ENCODE data around the gene NBEAL2.
"Not testable (repeated sequence)": the region's sequence is repeated elsewhere in the genome, so short reads cannot be mapped to it uniquely, and the experiment has no call there.

Gene NBEAL2

DNA sequence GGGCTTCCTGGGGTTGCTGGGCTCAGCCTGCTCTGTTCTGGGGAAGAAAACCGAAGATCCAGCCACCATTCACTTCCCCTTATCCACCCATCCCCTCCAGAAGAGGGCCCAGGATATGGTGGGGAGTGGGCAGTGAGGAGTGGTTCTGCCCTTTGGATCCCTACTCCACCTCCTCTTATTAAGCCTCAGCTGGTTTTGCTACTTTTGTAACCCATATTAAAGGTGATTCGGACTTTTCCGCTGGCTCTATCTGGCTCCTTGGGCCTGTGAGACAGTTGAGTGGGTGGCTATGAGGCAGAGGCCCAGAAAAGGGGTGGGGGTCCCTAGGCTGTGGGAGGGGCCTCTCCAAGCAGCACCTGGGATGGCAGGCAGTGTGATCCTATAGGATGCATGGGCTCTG is 33.8 kb downstream of the NBEAL2 start:
- no peak for DNase-seq

DNA sequence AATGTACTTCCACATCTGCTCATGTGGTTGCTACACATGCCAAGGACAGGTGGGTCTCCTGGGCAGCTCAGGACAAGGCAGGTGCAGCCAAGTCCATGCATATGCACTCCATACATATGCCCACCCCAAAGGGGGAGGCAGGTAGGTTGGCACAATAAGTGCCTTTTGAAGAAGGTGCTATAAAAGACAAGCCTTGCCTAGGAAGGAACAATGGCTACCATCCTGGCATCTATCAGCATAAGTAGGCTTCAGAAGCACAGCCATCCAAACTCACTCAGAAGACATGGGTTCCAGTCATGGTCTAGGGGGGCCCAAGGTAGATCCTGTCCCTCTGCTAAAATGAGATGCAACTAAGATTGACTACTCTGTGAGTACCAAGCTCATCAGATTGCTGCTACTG is 34.6 kb downstream of the NBEAL2 start:
- DNase-seq = no peak

DNA sequence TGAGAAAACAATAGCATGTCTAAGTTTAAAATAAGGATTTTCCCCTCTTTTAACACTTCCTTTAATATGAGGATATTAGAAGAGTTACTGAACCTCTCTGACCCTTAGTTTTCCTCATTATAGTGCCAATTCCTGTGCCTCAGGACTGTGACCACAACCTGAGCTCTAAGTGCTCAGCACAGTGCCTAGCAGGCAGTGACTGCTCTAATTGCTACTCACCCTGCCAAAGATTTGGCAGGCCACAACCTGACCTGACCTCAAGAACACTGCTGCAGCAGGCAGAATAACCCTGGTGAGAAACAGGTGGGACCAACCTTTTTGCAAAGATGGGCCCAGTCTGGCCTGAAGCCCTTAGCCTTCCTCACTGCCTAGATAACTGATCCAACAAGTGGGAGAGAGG is 35.7 kb downstream of the NBEAL2 start:
- no peak for DNase-seq

DNA sequence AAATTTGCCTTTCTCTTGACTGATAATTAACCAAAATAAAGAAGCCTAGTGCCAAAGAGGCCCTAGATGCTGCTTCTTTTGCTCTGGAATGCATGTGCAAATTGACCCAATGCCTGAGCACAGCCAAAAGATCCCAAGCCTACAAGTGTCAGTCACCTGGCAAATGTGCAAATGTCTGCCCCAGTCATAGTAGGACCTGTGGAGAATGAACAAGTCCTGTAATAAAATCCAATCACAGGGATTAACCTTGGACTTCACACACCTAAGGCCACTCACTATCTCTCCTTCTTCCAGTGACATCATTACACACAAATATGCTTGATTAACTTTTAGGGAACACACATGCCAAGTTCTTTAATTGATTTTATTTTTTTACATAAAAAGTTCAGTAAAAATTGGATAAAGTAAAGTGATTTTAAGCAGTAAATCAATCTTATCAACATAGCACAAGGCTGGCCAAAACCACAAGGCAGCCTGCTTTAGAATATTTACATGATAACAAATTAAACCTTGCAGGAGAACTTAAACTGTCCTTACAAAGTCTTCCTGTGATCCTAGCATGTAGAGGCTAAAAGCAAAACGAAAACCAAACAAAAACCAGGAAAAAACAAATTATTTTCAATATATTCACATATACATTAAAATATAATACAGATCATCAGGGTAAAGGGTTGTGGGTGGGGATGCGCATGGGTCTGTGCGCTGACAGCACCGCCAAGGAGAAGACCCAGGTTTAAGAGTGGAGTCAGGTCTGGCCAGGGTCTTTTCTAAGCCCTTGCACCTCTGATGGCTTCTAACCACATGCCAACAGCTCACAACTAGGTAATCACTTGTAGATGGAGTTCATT is 36.8 kb downstream of the NBEAL2 start:
- DNase-seq = no peak

DNA sequence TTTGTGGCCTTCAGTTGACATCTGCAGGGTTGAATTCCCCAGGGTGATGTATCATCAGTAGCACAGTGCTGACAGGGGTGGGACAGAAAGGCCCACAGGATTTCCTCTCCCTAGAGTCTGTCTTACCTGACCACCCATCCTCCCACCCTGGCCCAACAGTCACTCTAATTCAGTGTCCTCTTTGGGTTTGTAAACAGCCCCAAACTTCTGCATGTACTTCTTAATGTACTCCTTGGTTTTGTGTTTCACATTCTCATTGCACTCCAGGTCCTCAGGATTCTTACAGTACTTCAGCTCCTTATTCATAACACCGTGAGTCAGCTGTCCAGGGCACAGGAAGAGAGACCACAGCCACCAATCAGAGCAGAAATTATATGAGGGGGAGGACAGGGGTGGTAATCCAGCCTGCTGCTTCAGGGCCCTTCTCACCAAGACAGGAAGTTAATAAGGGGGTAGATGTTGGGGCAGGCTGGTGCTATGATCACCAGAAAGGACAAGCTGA is 37.5 kb downstream of the NBEAL2 start:
- DNase-seq = no peak

DNA sequence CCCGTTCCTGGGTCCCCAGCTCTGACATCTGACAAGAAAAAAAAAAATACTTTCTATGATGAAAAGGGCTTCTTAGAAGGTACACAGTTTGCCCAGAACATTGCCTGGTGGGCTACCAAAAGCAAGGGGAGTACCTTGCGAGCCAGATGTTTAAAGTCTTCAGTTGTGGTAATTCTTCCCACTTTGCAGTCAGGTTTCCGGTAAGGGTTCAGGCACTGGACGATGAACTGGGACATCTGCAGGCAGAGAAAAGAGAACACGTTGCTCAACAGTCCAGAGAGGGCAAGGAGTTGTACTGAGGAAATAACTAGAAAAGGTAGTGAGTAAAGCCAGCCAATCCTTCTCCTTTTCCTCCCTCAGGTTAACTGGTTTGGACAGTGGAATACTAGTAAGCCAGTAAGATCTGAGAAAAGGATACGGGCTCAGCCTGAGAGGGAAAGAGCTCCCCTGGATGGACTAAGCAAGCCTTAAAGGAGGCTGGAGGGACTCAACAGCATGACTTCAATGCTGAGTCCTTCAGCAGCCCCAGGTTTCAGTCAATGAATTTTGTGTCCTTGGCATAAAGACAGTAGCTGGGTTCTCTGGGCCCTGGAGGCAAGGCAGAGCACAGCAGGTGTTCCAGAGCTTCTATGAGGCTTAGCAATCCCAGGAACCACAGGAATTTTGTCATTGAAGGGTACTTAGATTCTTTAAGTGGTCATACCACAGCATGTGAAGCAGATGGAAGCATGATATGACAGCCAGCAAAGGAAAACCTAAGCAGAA is 38.2 kb downstream of the NBEAL2 start:
- DNase-seq = no peak

DNA sequence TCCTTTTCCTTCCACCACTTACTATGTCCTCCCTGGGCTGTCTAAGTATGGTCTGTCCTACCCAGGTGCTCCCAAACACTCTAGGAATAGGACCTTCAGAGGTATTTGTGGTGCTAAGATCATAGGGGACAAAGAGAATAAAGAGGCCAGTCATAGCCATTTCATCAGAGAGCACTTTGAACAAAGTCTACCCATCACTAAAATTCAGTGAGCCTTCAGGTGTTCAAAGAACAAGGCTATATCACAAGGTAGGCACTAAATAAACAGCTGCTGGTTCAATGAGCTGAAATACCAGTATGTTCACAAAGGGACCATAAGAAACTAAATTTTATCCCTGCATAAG is 38.8 kb downstream of the NBEAL2 start:
- DNase-seq = no peak

DNA sequence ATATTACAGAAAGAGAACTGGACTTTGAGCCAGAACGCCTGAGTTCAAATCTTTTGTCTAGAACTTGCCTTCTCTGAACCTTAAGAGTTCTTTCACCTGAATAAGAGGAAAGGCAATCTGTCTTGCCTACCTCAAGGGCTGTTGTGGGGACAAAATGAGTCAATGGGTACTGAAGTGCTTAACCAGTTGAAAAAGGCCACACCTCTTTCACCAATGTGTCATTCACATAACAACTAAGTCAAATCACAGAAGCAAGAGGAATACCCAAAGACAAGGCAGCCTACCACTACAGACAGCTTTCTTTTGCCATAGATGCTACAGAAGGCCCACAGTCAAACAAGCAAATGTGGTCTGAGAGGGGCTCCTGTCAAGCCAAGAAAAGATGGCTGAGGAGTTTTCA is 39.7 kb downstream of the NBEAL2 start:
- DNase-seq = no peak

DNA sequence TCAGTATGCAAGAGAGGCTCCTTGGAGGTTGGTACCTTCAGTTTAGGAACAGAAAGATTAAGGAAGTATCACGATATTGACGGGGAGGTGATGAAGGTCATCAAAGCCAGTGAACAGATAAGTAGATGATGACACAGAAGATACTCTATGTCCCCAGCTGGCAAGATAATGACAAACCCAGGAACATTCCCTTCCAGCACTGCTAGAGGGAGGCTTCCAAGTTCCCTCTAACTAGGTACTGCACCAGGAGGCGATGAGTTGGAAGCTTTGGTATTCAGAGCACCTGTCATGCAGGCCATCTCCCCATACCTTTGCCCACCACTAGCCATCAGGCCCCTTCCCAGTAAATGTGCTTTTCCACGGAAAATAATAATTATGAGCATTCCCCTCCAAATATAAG is 40.8 kb downstream of the NBEAL2 start:
- no peak for DNase-seq

DNA sequence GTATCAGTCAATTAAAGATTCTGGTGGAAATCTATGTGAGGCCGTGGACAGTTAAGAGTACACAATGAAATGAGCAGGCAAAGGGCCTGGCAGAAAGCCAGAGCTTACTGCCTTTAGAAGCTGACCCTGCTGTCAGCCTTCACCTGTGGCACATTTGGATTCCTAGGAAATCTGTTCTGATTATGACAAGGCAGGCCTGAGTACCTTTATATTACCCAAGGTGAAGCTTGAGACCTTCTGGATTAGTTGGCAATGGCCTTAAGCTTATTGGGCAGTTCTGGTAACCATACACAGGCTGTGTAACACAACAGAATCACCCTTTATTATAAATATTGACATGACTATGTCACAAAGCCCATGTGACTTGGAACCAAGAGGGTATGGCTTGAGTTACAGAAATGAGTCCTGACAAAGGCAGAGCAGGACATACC is 43.2 kb downstream of the NBEAL2 start:
- DNase-seq = no peak

DNA sequence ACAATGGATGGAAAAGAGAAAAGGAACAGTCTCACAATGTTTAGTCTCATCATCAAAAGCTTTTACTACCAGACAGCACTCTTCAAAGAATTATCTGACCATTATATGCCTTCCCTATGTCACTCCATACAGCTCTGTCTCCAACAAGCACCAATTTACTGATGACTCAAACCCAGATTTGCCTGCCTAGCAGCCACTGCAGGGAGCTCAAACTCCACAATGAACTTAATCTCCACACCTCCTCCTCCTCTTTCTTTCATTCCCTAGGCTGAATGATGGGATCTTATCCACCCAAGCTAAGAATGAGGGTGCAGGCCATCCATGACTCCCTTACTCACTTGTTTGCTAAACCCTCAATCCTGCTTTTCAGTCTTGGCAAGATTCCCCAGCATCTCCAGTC is 45.5 kb downstream of the NBEAL2 start:
- no peak for DNase-seq

DNA sequence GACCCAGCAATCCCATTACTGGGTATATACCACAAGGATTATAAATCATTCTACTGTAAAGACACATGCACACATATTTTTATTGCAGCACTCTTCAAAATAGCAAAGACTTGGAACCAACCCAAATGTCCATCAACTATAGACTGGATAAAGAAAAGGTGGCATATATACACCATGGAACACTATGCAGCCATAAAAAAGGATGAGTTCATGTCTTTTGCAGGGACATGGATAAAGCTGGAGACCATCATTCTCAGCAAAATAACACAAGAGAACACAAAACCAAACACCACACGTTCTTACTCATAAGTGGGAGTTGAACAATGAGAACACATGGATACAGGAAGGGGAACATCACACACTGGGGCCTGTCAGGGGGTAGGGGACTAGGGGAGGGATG is 47.0 kb downstream of the NBEAL2 start:
- not testable (repeated sequence) for DNase-seq

DNA sequence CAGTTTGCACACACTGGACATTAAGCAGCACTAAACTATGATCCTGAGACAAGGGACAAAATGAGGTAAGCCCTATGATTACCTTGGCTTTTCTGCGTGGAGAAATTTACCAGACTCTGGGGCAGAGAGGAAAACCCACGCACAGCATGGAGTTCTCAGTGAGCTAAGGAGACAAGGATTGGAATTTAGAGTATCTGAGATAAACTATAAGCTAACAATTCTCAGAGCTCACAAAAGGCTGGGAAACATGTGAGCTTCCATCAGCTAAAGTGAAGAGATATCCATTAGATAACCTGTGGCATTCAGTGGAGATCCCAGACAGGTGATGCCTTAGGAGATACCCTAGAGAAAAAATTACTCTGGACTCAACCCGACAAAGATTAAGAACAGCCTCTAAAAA is 48.7 kb downstream of the NBEAL2 start:
- no peak for DNase-seq

DNA sequence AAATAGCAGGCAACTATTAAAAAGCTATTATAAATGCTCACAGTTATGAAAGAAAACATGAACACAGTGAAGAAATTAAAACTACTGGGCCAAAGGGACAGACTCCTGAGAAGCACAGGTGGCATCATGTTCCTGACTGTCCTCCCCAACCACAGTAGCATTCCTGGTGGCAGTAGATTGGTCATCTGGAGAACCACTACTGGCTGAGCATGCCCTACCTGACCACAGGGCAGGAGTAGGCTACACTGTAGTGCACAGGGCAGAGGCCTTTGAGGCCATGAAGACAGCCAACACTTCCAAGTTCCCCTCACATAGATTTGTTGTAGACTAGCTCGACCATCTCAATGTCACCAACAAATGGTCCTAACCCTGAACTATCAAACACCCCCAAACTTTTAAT is 49.2 kb downstream of the NBEAL2 start:
- DNase-seq = no peak

DNA sequence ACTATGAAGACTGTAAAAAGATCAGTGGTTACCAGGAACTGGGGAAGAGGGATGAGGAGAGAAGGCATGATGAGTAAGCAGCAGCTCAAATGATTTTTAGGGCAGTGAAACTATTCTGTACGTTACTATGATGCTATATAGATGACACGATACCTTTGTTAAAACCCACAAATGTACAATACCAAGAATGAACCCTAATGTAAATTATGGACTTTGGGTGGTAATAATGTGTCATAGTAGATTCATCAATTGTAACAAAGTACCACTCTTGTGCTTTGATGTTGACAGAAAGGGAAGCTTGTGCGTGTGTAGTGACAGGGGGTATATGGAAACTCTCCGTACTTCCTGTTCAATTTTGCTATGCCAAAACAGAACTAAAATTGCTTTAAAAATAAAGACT is 51.6 kb downstream of the NBEAL2 start:
- DNase-seq = not testable (repeated sequence)

DNA sequence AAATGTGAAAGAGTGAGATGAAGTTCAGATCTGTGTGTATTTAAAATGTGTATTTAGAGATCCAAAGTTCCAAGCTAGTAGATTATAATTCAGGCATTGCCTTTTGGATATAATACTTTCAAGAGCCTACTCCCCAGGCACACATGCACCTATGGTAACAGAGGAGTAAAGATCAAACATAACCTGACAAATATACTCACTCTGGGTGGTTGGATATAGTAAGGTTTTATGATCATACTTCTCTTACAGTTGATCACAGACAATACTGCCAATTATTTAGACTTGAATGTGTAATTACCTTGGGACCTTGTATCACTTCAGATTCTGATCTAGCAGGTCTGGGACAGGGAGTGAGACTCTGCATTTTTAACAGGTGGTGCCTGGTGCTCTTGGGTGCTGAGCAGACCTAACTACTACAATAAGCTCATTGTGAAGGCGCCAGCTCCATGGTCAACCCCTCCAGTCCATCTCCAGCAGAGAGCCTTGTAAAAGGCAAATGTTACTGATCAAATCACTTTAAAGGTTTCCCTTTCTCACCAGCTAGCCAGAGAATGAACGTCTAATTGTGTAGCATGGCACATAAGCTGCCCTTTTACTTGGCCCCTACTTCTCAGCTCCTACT is 55.5 kb downstream of the NBEAL2 start:
- DNase-seq = no peak

DNA sequence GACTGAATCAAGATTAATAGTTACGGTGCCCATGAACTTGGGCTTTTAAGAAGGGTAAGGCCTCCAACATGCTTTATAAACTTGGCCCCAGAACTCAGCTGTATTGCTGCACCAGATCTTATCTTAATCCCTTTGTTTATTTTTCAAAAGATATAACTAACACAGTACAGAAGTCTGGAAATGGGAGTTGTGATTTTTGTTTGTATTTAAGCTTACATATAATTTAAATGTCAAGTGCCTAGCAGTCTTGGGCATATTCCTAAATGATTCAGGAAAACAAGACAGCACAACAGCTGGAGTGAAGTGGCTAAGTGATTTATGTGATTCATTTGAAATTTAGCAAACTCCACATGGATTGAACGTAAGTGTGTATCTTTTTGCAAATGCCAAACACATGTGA is 56.2 kb downstream of the NBEAL2 start:
- DNase-seq = no peak

DNA sequence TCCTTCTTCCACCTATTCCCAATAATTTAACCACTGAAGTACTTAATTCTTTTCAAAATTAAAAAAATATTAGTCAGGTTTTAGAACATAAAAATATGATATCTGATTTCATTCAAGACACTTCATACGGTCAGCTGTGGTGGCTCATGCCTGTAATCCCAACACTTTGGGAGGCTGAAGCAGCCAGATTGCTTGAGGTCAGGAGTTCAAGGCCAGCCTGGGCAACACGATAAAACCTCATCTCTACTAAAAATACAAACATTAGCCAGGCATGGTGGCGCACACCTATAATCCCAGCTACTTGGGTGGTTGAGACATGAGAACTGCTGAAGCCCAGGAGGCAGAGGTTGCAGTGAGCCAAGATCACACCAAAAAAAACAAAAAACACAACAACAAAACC is 56.7 kb downstream of the NBEAL2 start:
- DNase-seq = no peak

DNA sequence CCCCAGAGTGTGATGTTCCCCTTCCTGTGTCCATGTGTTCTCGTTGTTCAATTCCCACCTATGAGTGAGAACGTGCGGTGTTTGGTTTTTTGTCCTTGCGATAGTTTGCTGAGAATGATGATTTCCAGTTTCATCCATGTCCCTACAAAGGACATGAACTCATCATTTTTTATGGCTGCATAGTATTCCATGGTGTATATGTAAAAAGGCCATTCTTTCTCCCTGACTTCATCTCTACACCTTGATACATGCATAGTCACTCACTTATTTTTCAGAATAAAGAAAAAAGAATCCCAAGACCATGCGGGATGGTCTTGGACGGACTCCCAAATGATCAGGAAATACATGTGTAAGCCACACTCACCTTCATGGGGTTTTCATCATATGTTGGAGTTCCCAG is 57.8 kb downstream of the NBEAL2 start:
- not testable (repeated sequence) for DNase-seq

DNA sequence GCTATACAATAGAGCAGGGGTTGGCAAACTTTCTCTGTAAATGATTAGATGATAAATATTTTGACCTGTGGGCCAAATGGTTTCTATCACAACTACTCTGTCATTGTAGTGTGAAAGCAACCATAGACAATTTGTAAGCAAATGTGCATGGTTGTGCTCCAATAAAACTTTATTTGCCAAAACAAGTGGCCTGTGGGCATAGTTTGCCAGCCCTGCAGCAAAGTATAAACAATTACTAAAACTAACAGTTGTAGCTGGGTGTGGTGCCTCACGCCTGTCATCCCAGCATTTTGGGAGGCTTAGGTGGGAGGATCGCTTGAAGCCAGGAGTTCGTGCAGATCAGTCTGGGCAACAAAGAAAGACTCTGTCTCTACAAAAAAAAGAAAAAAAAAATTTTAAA is 61.6 kb downstream of the NBEAL2 start:
- no peak for DNase-seq

DNA sequence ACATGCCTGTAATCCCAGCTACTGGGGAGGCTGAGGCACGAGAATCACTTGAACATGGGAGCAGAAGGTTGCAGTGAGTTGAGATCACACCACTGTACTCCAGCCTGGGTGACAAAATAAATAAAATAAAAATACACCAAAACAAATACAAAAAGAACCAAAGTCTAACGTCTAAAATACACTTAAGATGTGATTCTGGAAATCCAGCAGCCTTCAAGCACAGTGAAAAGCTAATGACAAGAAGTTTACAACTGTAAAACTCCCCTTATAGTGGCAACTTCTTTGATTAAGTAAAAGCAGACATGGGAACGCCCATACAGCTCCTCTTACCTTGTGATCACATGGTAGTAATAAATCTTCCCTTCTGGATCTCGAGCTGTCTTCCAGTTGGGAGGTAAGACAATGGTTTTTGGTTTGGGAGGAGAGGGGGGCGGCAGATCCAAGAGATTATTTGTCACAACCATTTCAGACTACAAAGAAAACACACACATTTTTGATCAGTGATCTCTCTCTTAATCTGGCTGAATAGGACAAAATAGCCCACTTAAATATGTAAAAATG is 62.8 kb downstream of the NBEAL2 start:
- DNase-seq = no peak

DNA sequence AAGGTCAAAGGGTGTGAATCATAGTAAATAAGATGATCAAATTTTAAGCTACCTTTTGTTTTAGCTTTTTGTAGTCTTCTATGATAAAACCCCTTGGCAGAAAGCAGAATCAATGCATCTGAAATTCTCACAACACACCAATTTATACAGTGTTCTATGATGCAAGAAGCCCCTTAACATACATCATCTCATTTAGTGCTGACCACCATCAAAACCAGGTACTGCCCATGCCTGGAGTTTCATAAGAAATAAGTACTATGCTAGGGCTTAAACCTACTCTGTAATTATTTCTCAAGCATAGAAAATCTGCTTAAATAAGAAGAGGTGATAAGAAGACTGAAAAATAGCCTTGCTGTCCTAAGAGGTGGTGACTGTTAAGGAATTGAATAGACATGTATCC is 67.6 kb downstream of the NBEAL2 start:
- DNase-seq = no peak

DNA sequence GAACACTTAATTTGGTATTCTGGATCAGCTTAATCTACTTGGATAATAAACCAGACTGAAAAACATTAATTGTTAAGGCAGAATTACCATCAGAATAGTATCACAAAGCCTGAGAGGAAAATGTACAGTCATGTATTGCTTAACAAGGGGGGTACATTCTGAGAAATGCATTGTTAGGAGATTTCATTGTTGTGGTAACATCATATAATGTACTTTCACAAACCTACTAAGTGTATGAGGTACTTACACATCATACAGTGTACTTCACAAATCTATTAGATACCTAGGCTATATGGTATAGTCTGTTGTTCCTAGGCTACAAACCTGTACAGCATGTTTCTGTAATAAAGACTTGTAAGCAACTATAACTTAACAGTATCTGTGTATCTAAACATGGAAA is 68.2 kb downstream of the NBEAL2 start:
- no peak for DNase-seq

DNA sequence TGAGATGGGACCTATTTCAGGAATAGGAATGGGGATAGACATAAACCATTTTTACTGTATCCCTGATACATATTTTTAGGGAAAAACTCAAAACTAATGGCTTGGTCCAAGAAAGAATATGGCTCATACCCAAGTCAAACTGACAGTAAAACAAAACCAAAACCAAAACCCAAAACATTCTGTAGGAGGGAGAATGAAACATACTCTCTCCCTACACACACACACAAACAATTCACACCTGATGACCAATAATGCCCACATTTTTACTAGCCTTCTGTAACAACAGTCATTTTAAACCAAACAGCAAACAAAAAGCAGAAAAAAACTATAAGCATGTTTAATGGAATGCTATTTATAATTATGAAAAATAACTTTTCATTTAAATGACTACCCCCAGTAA is 74.9 kb downstream of the NBEAL2 start:
- no peak for DNase-seq

Measured in effector CD8-positive, alpha-beta T cell (primary cell).